GM18907 (cell line): ENCODE measurements around the gene SH2D4B.
"Not testable (repeated sequence)": the region's sequence is repeated elsewhere in the genome, so short reads cannot be mapped to it uniquely, and the experiment has no call there.

Experiments
- ATAC-seq: cut with Tn5 transposase; IDR thresholded peaks from one replicate; pipeline ENCODE4 v1.9.1; 2021; ENCODE audit warnings: mild to moderate bottlenecking, moderate library complexity; ENCODE audit not compliant: unreplicated experiment

The SH2D4B gene

GRCh38 chr10:80542053-80542452 is 4.4 kb downstream of the SH2D4B start:
- no peak for ATAC-seq

GRCh38 chr10:80542652-80543318 is 5.1 kb downstream of the SH2D4B start:
- no peak for ATAC-seq

GRCh38 chr10:80543319-80543672 is 5.6 kb downstream of the SH2D4B start:
- ATAC-seq, result not testable (repeated sequence)

- ATAC-seq, result no peak
Observed at GRCh38 chr10:80544316-80544953, 6.7 kb downstream of the SH2D4B start.

GRCh38 chr10:80545258-80545881 is 7.7 kb downstream of the SH2D4B start:
- ATAC-seq, result no peak

- ATAC-seq, result no peak
Observed at GRCh38 chr10:80552151-80552646, 14.5 kb downstream of the SH2D4B start.

GRCh38 chr10:80553436-80553835 is 15.7 kb downstream of the SH2D4B start:
- no peak for ATAC-seq

- no peak for ATAC-seq
Observed at GRCh38 chr10:80554050-80554449, 16.3 kb downstream of the SH2D4B start.

- ATAC-seq, result no peak
Observed at GRCh38 chr10:80555415-80555814, 17.7 kb downstream of the SH2D4B start.

GRCh38 chr10:80561950-80562349 is 24.2 kb downstream of the SH2D4B start:
- no peak for ATAC-seq

- no peak for ATAC-seq
Observed at GRCh38 chr10:80567292-80567691, 29.6 kb downstream of the SH2D4B start.

- ATAC-seq, result no peak
Observed at GRCh38 chr10:80569131-80569895, 31.6 kb downstream of the SH2D4B start.

GRCh38 chr10:80571352-80571751 is 33.6 kb downstream of the SH2D4B start:
- no peak for ATAC-seq

- ATAC-seq, result no peak
Observed at GRCh38 chr10:80579181-80579763, 41.6 kb downstream of the SH2D4B start.

- ATAC-seq, result peak; percentile 51
Observed at GRCh38 chr10:80579849-80580637, 42.3 kb downstream of the SH2D4B start.

- ATAC-seq, result no peak
Observed at GRCh38 chr10:80580638-80581468, 43.2 kb downstream of the SH2D4B start.

- no peak for ATAC-seq
Observed at GRCh38 chr10:80581469-80581835, 43.8 kb downstream of the SH2D4B start.

GRCh38 chr10:80582286-80582960 is 44.7 kb downstream of the SH2D4B start:
- ATAC-seq, result no peak

- no peak for ATAC-seq
Observed at GRCh38 chr10:80583685-80584084, 46.0 kb downstream of the SH2D4B start.
